ENCODE data around the gene PSMA8.
"Not testable (repeated sequence)": the region's sequence is repeated elsewhere in the genome, so short reads cannot be mapped to it uniquely, and the experiment has no call there.

The PSMA8 gene

DNA sequence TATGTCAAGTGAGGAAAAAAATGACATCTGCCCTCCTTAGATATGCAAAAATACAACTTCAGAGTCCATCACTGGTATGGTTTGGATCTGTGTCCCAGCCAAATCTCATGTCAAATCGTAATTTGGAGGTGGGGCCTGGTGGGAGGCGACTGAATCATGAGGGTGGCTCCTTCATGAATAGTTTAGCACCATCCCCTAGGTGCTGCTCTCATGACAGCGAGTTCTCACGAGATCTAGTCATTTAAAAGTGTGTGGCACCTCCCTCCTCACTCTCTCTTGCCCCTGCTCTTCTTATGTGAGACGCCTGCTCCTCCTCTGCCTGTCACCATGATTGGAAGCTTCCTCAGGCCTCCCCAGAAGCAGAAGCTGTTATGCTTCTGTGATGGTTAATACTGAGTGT lies 5.9 kb upstream of the PSMA8 start:
- DNase-seq (ENCODE audit: low read depth), result no peak
- TF ChIP-seq, protein P1, sequence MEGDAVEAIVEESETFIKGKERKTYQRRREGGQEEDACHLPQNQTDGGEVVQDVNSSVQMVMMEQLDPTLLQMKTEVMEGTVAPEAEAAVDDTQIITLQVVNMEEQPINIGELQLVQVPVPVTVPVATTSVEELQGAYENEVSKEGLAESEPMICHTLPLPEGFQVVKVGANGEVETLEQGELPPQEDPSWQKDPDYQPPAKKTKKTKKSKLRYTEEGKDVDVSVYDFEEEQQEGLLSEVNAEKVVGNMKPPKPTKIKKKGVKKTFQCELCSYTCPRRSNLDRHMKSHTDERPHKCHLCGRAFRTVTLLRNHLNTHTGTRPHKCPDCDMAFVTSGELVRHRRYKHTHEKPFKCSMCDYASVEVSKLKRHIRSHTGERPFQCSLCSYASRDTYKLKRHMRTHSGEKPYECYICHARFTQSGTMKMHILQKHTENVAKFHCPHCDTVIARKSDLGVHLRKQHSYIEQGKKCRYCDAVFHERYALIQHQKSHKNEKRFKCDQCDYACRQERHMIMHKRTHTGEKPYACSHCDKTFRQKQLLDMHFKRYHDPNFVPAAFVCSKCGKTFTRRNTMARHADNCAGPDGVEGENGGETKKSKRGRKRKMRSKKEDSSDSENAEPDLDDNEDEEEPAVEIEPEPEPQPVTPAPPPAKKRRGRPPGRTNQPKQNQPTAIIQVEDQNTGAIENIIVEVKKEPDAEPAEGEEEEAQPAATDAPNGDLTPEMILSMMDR (conservative IDR thresholded peaks at IDR 0.05; ENCODE audit: low read length), result no peak

DNA sequence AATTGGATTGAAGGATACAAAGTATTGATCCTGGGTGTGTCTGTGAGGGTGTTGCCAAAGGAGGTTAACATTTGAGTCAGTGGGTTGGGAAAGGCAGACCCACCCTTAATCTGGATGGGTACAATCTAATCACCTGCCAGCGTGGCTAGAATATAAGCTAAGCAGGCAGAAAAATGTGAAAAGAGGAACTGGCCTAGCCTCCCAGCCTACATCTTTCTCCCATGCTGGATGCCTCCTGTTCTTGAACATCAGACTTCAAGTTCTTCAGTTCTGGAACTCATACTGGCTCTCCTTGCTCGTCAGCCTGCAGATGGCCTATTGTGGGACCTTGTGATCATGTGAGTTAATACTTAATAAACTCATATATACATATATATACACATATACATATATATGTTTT lies 5.5 kb upstream of the PSMA8 start:
- not testable (repeated sequence) for DNase-seq (ENCODE audit: low read depth)

More for the DNA sequence above, 5.9 kb upstream of the PSMA8 start:
- no peak overlapping the region for H3K4me3 ChIP-seq (ENCODE audit: low read length)

DNA sequence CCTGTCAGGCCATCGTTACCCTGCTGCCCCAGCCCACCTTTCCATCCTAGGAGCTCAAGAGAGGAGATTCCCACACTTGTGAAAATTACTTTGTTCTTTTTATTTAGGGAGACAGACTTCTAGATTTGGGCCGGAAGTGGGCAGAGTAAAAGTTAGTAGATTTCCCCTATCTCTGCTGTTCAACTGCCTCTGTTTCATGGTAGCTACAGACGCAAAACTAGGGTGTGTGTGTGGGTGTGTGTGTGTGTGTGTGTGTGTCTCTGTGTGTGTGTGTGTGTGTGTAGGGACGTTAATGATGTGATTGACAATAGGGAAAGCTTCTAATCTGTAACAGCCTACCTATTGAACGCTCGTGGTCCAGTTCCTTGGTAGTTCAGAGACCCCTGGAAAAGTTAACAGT lies 438 bp downstream of the PSMA8 start:
- no peak overlapping the region for H3K4me3 ChIP-seq (ENCODE audit: low read length)
- DNase-seq (ENCODE audit: low read depth), result no peak
- TF ChIP-seq, protein P1 (conservative IDR thresholded peaks at IDR 0.05; ENCODE audit: low read length), result no peak

More for the DNA sequence above, 5.5 kb upstream of the PSMA8 start:
- H3K4me3 ChIP-seq (ENCODE audit: low read length), result not testable (repeated sequence)

DNA sequence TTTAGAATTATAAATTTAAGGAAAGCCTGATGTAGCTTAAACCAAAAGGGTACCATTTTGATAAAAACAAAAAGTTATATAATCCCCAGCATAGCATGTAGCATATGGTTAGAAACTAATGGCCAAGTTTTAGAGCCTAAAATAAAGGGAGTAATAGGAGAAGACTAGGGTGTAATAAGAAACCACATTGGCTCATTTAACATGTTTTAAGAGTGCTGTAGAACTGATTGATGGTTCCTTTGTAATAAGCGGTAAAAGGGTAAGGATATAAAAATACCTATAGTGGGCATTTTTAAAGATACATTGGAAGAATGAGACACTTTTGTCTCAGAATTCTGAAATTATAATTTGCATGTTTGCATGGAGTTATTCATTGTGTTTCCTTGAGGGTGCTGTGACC lies 1.9 kb downstream of the PSMA8 start:
- TF ChIP-seq, protein P1 (conservative IDR thresholded peaks at IDR 0.05; ENCODE audit: low read length), result no peak
- DNase-seq (ENCODE audit: low read depth), result no peak

DNA sequence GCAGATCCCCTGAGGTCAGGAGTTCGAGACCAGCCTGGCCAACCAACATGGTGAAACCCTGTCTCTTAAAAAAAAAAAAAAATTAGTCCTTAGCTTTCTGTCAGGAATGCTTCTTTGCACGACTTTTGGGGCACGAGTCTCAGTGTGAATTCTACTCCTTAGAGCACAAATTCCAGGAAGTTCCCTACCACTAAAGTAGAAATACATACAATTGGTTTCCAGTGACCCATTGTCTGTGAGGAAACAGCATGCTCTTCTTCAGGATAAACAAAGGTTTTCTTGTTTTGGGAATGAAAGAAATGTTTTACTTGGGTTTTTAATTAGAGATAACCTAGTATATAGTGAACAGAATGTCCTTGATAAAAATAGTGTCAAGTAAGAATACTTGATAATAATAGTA lies 23.7 kb downstream of the PSMA8 start:
- H3K4me3 ChIP-seq (ENCODE audit: low read length), result no peak overlapping the region
- TF ChIP-seq, protein P1 (conservative IDR thresholded peaks at IDR 0.05; ENCODE audit: low read length), result no peak
- no peak for DNase-seq (ENCODE audit: low read depth)

More for the DNA sequence above, 1.9 kb downstream of the PSMA8 start:
- no peak overlapping the region for H3K4me3 ChIP-seq (ENCODE audit: low read length)

DNA sequence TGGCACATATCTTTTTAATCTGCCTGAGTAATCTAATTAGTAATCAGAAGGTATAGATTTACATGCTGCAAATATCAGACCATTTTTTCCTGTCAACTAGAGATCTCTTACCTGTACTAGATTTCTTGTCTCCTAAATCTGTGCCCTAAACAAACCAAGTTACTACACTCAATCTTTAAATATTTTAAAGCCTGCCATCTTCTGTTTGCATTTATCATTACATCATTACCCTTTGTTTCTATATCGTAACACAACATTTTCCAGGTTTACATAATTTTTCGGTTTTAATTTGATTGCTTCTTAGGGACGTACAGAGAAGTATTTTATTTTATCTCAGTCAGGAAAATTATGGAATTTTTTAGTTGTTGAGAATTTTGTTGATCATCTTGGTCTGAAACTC lies 25.7 kb downstream of the PSMA8 start:
- DNase-seq (ENCODE audit: low read depth), result no peak
- TF ChIP-seq, protein P1 (conservative IDR thresholded peaks at IDR 0.05; ENCODE audit: low read length), result peak; percentile 26; the same call in 1 of the 2 replicates

DNA sequence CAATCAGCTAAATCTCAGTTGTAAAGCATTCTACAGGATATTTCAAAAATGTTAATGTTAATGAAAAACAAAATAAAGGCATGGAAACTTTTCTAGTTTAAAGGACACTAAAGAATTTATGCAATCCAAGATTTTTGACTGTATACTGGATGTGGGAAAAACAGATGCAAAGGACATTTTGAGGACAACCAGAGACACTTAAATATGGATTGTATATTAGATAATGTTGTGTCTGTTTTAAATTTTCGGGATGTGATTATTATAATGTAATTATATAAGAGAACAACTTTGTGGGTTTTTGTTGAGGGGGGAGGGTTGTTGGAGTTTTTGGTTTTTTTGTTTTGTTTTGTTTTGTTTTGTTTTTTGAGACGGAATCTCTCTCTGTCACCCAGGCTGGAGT lies 30.9 kb downstream of the PSMA8 start:
- no peak overlapping the region for H3K4me3 ChIP-seq (ENCODE audit: low read length)
- no peak for DNase-seq (ENCODE audit: low read depth)
- TF ChIP-seq, protein P1 (conservative IDR thresholded peaks at IDR 0.05; ENCODE audit: low read length), result no peak

More for the DNA sequence above, 25.7 kb downstream of the PSMA8 start:
- H3K4me3 ChIP-seq (ENCODE audit: low read length), result no peak overlapping the region

DNA sequence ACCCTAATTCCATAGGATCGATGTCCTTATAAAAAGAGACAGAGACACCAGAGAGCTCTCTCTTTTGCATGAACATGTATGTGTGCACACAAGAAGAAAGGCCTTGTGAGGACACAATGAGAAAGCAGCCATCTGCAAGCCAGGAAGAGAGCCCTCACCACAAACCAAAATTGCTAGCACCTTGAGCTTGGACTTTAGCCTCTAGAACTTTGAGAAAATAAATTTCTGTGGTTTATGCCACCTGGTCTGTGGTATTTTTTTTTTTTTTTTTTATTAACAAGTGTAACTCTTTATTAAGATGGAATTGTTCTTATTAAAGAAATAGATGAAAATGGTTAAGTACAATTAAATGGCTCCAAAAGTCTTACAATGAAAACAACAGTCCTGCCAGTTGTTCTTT lies 33.9 kb downstream of the PSMA8 start:
- H3K4me3 ChIP-seq (ENCODE audit: low read length), result not testable (repeated sequence)

More for the DNA sequence above, 33.9 kb downstream of the PSMA8 start:
- DNase-seq (ENCODE audit: low read depth), result not testable (repeated sequence)
